ENCODE measurements around the gene POPDC3.
A peak's percentile ranks its signal among the peaks of the same experiment; 100 is the strongest.

The POPDC3 gene

DNA sequence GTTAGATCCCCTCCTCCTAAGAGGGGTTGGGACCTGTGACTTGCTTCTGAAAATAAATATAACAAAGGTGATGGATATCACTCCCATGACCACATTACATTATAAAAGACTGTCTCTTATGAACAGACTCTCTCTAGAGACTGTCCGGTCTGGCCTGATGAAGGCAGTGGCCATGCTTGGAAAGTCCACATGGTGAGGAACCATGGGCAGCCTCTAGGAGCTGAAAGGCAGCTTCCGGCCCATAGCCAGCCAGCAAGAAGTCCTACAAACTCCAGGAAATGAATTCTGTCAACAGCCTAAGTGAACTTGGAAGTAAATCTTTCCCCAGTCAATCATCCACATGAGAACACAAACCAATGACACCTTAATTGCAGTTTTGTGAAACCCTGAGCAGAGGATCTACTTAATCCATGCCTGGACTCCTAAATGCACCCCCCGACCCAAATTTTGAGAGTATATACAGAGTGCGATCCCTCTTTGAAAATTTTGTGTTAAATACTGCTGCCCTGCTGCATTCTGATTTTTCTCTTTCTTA lies 2.2 kb upstream of the POPDC3 start:
- no peak for ATAC-seq
- TF ChIP-seq ZFP3 (CRISPR knock-in tag; IDR thresholded peaks at IDR 0.05) = no peak
- TF ChIP-seq, protein P1, sequence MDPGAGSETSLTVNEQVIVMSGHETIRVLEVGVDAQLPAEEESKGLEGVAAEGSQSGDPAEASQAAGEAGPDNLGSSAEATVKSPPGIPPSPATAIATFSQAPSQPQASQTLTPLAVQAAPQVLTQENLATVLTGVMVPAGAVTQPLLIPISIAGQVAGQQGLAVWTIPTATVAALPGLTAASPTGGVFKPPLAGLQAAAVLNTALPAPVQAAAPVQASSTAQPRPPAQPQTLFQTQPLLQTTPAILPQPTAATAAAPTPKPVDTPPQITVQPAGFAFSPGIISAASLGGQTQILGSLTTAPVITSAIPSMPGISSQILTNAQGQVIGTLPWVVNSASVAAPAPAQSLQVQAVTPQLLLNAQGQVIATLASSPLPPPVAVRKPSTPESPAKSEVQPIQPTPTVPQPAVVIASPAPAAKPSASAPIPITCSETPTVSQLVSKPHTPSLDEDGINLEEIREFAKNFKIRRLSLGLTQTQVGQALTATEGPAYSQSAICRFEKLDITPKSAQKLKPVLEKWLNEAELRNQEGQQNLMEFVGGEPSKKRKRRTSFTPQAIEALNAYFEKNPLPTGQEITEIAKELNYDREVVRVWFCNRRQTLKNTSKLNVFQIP (CRISPR knock-in tag; IDR thresholded peaks at IDR 0.05; ENCODE audit: borderline replicate concordance, low read depth) = no peak
- no peak for TF ChIP-seq ISL1 (CRISPR knock-in tag; IDR thresholded peaks at IDR 0.05)
- no peak for TF ChIP-seq CSDC2 (CRISPR knock-in tag; IDR thresholded peaks at IDR 0.05)
- no peak for TF ChIP-seq ZFP30 (CRISPR knock-in tag; IDR thresholded peaks at IDR 0.05)
- TF ChIP-seq ESRRG (CRISPR knock-in tag; IDR thresholded peaks at IDR 0.05) = no peak
- TF ChIP-seq TCF4 (CRISPR knock-in tag; IDR thresholded peaks at IDR 0.05; ENCODE audit: borderline replicate concordance) = no peak
- no peak for TF ChIP-seq ZC3H10 (CRISPR knock-in tag; IDR thresholded peaks at IDR 0.05)

DNA sequence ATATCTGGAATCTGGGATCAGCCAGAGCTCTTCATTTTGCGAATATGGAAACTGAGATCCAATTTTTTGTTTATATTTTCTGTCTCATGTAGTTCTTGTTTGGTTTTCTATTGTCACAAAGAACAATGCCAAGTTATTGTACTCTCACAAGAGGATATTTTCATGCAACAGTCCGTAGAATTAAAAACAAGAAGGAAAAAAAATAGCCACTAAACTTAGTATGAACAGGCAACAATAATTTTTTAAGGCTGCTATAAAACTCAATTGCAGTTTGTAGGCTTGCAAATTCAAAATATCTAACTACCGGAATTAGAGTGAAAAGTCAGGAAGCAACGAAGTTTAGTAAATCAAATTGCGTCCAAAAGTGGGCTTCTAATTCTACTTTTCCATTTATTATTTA lies 1.2 kb downstream of the POPDC3 start:
- no peak for ATAC-seq
- TF ChIP-seq ZNF8 (CRISPR knock-in tag; IDR thresholded peaks at IDR 0.05) = no peak
- TF ChIP-seq ZNF565 (CRISPR knock-in tag; conservative IDR thresholded peaks at IDR 0.05; ENCODE audit: low read depth) = no peak
- TF ChIP-seq ZC3H10 (CRISPR knock-in tag; IDR thresholded peaks at IDR 0.05) = no peak
- TF ChIP-seq ISL1 (CRISPR knock-in tag; IDR thresholded peaks at IDR 0.05) = no peak
- TF ChIP-seq ZNF70 (CRISPR knock-in tag; IDR thresholded peaks at IDR 0.05) = no peak

DNA sequence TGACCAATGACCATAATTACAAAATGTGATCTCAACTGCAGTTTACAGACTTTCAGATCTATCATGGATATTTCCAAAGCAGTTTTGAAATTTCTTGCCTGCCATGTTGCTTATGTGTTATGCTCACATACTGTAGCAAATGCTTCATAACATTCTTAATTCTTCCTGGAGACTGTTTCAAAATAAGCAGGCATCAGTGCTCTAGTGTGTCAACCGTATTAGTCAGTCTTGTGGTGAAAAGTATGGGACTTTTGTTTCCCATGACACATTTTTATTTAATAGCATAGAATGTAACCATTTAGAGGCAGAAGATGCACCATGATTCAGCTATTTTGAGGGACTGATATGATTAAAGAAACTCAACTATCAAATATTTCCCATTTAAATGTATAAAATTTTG lies 1.7 kb downstream of the POPDC3 start:
- TF ChIP-seq ZNF565 (CRISPR knock-in tag; conservative IDR thresholded peaks at IDR 0.05; ENCODE audit: low read depth) (no peak), CSDC2 (CRISPR knock-in tag; IDR thresholded peaks at IDR 0.05) (no peak), RARB (CRISPR knock-in tag; IDR thresholded peaks at IDR 0.05) (no peak), TCF4 (CRISPR knock-in tag; IDR thresholded peaks at IDR 0.05; ENCODE audit: borderline replicate concordance) (no peak), OSR1 (CRISPR knock-in tag; IDR thresholded peaks at IDR 0.05) (no peak), ZFP30 (CRISPR knock-in tag; IDR thresholded peaks at IDR 0.05) (no peak), BACH2 (CRISPR knock-in tag; IDR thresholded peaks at IDR 0.05; ENCODE audit: borderline replicate concordance) (no peak), ARNTL (CRISPR knock-in tag; IDR thresholded peaks at IDR 0.05; ENCODE audit: borderline replicate concordance, low read depth) (no peak), ESRRG (CRISPR knock-in tag; IDR thresholded peaks at IDR 0.05) (no peak), ISL1 (CRISPR knock-in tag; IDR thresholded peaks at IDR 0.05) (no peak), TOX (CRISPR knock-in tag; IDR thresholded peaks at IDR 0.05; ENCODE audit: borderline replicate concordance) (no peak), ZC3H10 (CRISPR knock-in tag; IDR thresholded peaks at IDR 0.05) (no peak), PPARA (CRISPR knock-in tag; IDR thresholded peaks at IDR 0.05; ENCODE audit: borderline replicate concordance) (no peak), SNAI2 (CRISPR knock-in tag; IDR thresholded peaks at IDR 0.05) (no peak), GLIS3 (CRISPR knock-in tag; IDR thresholded peaks at IDR 0.05) (no peak), ZNF70 (CRISPR knock-in tag; IDR thresholded peaks at IDR 0.05) (no peak)
- TF ChIP-seq, protein P2, sequence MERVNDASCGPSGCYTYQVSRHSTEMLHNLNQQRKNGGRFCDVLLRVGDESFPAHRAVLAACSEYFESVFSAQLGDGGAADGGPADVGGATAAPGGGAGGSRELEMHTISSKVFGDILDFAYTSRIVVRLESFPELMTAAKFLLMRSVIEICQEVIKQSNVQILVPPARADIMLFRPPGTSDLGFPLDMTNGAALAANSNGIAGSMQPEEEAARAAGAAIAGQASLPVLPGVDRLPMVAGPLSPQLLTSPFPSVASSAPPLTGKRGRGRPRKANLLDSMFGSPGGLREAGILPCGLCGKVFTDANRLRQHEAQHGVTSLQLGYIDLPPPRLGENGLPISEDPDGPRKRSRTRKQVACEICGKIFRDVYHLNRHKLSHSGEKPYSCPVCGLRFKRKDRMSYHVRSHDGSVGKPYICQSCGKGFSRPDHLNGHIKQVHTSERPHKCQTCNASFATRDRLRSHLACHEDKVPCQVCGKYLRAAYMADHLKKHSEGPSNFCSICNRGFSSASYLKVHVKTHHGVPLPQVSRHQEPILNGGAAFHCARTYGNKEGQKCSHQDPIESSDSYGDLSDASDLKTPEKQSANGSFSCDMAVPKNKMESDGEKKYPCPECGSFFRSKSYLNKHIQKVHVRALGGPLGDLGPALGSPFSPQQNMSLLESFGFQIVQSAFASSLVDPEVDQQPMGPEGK (CRISPR knock-in tag; IDR thresholded peaks at IDR 0.05; ENCODE audit: borderline replicate concordance) = no peak
- TF ChIP-seq, protein P3, sequence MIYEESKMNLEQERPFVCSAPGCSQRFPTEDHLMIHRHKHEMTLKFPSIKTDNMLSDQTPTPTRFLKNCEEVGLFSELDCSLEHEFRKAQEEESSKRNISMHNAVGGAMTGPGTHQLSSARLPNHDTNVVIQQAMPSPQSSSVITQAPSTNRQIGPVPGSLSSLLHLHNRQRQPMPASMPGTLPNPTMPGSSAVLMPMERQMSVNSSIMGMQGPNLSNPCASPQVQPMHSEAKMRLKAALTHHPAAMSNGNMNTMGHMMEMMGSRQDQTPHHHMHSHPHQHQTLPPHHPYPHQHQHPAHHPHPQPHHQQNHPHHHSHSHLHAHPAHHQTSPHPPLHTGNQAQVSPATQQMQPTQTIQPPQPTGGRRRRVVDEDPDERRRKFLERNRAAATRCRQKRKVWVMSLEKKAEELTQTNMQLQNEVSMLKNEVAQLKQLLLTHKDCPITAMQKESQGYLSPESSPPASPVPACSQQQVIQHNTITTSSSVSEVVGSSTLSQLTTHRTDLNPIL (CRISPR knock-in tag; IDR thresholded peaks at IDR 0.05; ENCODE audit: low read depth) = no peak
- peak; percentile 47 for ATAC-seq

DNA sequence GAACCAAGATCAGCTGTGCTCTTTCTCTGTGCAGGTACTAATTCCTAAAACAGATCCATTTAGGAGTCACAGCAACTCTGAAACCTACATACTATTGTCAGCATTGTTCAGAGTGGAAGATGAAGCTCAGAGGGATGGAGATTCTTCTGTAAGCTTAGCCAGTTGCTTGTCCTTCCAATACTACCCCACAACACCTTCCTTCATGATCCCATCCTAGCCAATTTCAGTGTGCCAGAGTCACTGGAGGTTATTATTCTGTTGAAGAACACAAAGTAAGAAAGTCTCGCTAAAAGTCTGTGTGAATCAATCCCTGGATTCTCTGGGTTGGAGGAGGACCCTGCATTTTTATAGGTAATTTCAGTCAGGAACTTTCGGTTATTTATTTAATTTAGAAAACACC lies 2.3 kb downstream of the POPDC3 start:
- no peak for TF ChIP-seq TOX (CRISPR knock-in tag; IDR thresholded peaks at IDR 0.05; ENCODE audit: borderline replicate concordance)
- TF ChIP-seq, protein P1 (CRISPR knock-in tag; IDR thresholded peaks at IDR 0.05; ENCODE audit: borderline replicate concordance, low read depth) = no peak
- ATAC-seq = no peak
